HepG2 (cell line): ENCODE results near the gene PPP1R14D. TPM values are rescaled to one million over a fixed set of nuclear protein-coding genes. Genes with fewer than 3 reads are reported as not detected.

ENCODE experiments used
- ATAC-seq: fragments of 200-7000 bp; cut with Tn5 transposase; 3 replicates; pipeline ENCODE4 v1.9.1; 2020; ENCODE audit warnings: mild to moderate bottlenecking, moderate library complexity
- BruUV-seq: library from RNA; stranded (reverse); fragments of 400-500 nt; replicated peaks from 2 replicates; lab custom pipeline; 2021; lab: Mats Ljungman, UMichigan
- CTCF ChIA-PET: fragments of 300-600 bp; formaldehyde crosslinking; extraction: SDS; loops from one replicate; lab custom pipeline; 2021; ENCODE audit warnings: low total read pairs, inconsistent platforms, low intra/inter-chr PET ratio; lab: Yijun Ruan, JAX
- POLR2A ChIA-PET: fragments of 350-600 bp; sonication (Branson Sonifier 250); formaldehyde crosslinking; loops from one replicate; lab custom pipeline; 2020; ENCODE audit warnings: antibody characterized with exemption, inconsistent platforms; lab: Yijun Ruan, JAX
- DNase-seq: peaks from one replicate; pipeline ENCODE4 v3.0.0-alpha.2; 2015; ENCODE audit warnings: low spot score
- FAIRE-seq: peaks from 3 replicates; lab custom pipeline; 2011; peaks lifted over from hg19 to GRCh38; lab: Jason Lieb, UNC
- H2AFZ ChIP-seq: one replicate; pipeline ENCODE4 v1.6.1; 2011; ENCODE audit warnings: low read length, inconsistent platforms
- H3K27ac ChIP-seq: fragments of 300-600 bp; 3 replicates; pipeline ENCODE4 v1.8.0; 2011; ENCODE audit warnings: mixed run types, mild to moderate bottlenecking, mixed read lengths, low read length, inconsistent platforms; ENCODE audit not compliant: insufficient read depth; ENCODE audit errors: extremely low read length
- H3K27me3 ChIP-seq, 2 experiments: fragments of 200-600 bp in 1 of 2; 2 replicates in 1 of 2; 3 replicates in 1 of 2; pipeline versions ENCODE4 v1.6.0 to v1.8.0; 2011; ENCODE audit warnings: low read length in 2 of 2, mild to moderate bottlenecking in 2 of 2, moderate library complexity in 2 of 2, inconsistent platforms in 1 of 2; ENCODE audit not compliant: insufficient read depth in 2 of 2, control insufficient read depth in 1 of 2
- H3K36me3 ChIP-seq, 2 experiments: fragments of 200-600 bp in 1 of 2; replicated peaks in 1 of 2; 2 replicates in 1 of 2; 3 replicates in 1 of 2; pipeline versions ENCODE4 v1.5.1 to v1.8.0; 2011; ENCODE audit warnings: low read length in 2 of 2, inconsistent platforms in 1 of 2; ENCODE audit not compliant: insufficient read depth in 2 of 2, control insufficient read depth in 1 of 2
- H3K4me1 ChIP-seq: 2 replicates; pipeline ENCODE4 v1.5.1; 2012; ENCODE audit warnings: low read length, inconsistent platforms; ENCODE audit not compliant: insufficient read depth
- H3K4me2 ChIP-seq: 2 replicates; pipeline ENCODE4 v1.6.0; 2011; ENCODE audit warnings: low read depth, low read length, inconsistent platforms
- H3K4me3 ChIP-seq, 3 experiments: fragments of 200-600 bp in 1 of 3; sonication (generic), shearing (Covaris generic) in 1 of 3; replicated peaks in 1 of 3; 2 replicates each; pipeline ENCODE4 v1.5.1; 2011 to 2016; ENCODE audit warnings: low read length in 3 of 3, inconsistent platforms in 2 of 3, low read depth in 2 of 3, mild to moderate bottlenecking in 2 of 3, control low read depth in 1 of 3, mixed read lengths in 1 of 3; ENCODE audit not compliant: insufficient read depth in 1 of 3
- H3K79me2 ChIP-seq: one replicate; pipeline ENCODE4 v1.6.1; 2011; ENCODE audit warnings: low read length, inconsistent platforms; ENCODE audit not compliant: insufficient read depth
- H3K9ac ChIP-seq: 2 replicates; pipeline ENCODE4 v1.6.0; 2011; ENCODE audit warnings: mild to moderate bottlenecking, low read depth, low read length, inconsistent platforms; ENCODE audit not compliant: insufficient read depth
- H3K9me3 ChIP-seq: 2 replicates; pipeline ENCODE4 v1.5.1; 2012; ENCODE audit warnings: mild to moderate bottlenecking, low read length
- H4K20me1 ChIP-seq: 2 replicates; pipeline ENCODE4 v1.6.0; 2011; ENCODE audit warnings: inconsistent platforms, mild to moderate bottlenecking, low read length, moderate library complexity; ENCODE audit not compliant: insufficient read depth
- CBX5 ChIP-seq: sonication (generic); formaldehyde crosslinking; IDR thresholded peaks from 2 replicates; pipeline ENCODE4 v1.4.0; 2020; ENCODE audit warnings: missing genetic modification reagents, borderline replicate concordance
- CHD2 ChIP-seq: IDR thresholded peaks from 2 replicates; pipeline ENCODE4 v1.6.1; 2011; ENCODE audit warnings: low read depth, low read length, improper control_type of control experiment
- EEA1 ChIP-seq: sonication (generic); formaldehyde crosslinking; IDR thresholded peaks from 2 replicates; pipeline ENCODE4 v1.5.1; 2020; ENCODE audit warnings: mild to moderate bottlenecking, missing genetic modification reagents, borderline replicate concordance
- HDAC2 ChIP-seq: sonication (generic); formaldehyde crosslinking; IDR thresholded peaks from 2 replicates; pipeline ENCODE4 v1.4.0; 2020; ENCODE audit warnings: missing genetic modification reagents
- MAFF ChIP-seq: IDR thresholded peaks from 2 replicates; pipeline ENCODE4 v1.6.1; 2011; ENCODE audit warnings: low read depth, low read length, improper control_type of control experiment
- MAFK ChIP-seq, 2 experiments: IDR thresholded peaks in 1 of 2; conservative IDR thresholded peaks in 1 of 2; 2 replicates each; pipeline ENCODE4 v1.6.1; 2011; ENCODE audit warnings: improper control_type of control experiment in 2 of 2, low read length in 2 of 2
- PAWR ChIP-seq: sonication (generic); formaldehyde crosslinking; IDR thresholded peaks from 2 replicates; pipeline ENCODE4 v1.4.0; 2020; ENCODE audit warnings: missing genetic modification reagents, mild to moderate bottlenecking, borderline replicate concordance
- SRSF4 ChIP-seq: fragments of 200-400 bp; formaldehyde crosslinking; IDR thresholded peaks from one replicate; pipeline ENCODE4 v1.6.1; 2018; ENCODE audit warnings: mild to moderate bottlenecking, low read depth, low read length, moderate library complexity; ENCODE audit not compliant: poor library complexity, severe bottlenecking
- TBL1XR1 ChIP-seq: fragments of 150-350 bp; IDR thresholded peaks from 2 replicates; pipeline ENCODE4 v1.6.1; 2014; ENCODE audit warnings: borderline replicate concordance, low read length; ENCODE audit not compliant: partially characterized antibody
- TCF12 ChIP-seq, 2 experiments: fragments of 450-650 bp in 1 of 2; sonication (generic) in 1 of 2; formaldehyde crosslinking in 1 of 2; IDR thresholded peaks; 2 replicates each; pipeline versions ENCODE4 v1.6.1 to v1.8.0; 2017 to 2022; ENCODE audit warnings: antibody characterized with exemption in 1 of 2, mild to moderate bottlenecking in 1 of 2, missing genetic modification reagents in 1 of 2, moderate library complexity in 1 of 2
- TRIM24 ChIP-seq: sonication (generic); formaldehyde crosslinking; IDR thresholded peaks from 2 replicates; pipeline ENCODE4 v1.8.0; 2022; ENCODE audit warnings: mild to moderate bottlenecking, missing genetic modification reagents
- ZSCAN30 ChIP-seq: sonication (generic); formaldehyde crosslinking; IDR thresholded peaks from 2 replicates; pipeline ENCODE4 v1.5.0; 2020; ENCODE audit warnings: mild to moderate bottlenecking, missing genetic modification reagents
- WGBS: methylation state at CpG from one replicate; pipeline ENCODE4 v1.1.6; 2017; ENCODE audit warnings: low lambda C conversion rate; 5-methylcytosine and 5-hydroxymethylcytosine counted together
- in situ Hi-C: cut with HindIII; loops from 2 replicates; pipeline ENCODE4 v1.10.0; 2017; ENCODE audit warnings: low pct_unique_long_range_greater_than_20kb; ENCODE audit not compliant: extremely low pct_ligation_motif_present
- intact Hi-C: fragments of 100-400 bp; cut with micrococcal nuclease; formaldehyde crosslinking; loops from one replicate; pipeline ENCODE4 v1.10.0; 2022; ENCODE audit not compliant: unreplicated experiment
- polyA plus RNA-seq, 8 experiments: library from polyadenylated mRNA; depleted of rRNA in 3 of 8; stranded (reverse) in 7 of 8; unstranded in 1 of 8; fragments of >200 nt; fragmentation: Illumina TruSeq in 4 of 8; extraction: Trizol in 4 of 8; gene quantifications; 2 replicates each; pipeline versions ENCODE4 v1.2.1 to v1.2.3, GENCODE V29; 2011 to 2016; ENCODE audit warnings: low read depth in 4 of 8, missing spikeins in 1 of 8, mixed read lengths in 1 of 8; ENCODE audit not compliant: insufficient read depth in 1 of 8
- total RNA-seq, 5 experiments: library from RNA; depleted of rRNA; stranded (reverse); fragments of >200 nt; fragmentation: Illumina TruSeq; extraction: Trizol; gene quantifications; 2 replicates each; pipeline ENCODE4 v1.2.3, GENCODE V29; 2016; ENCODE audit warnings: low read depth in 1 of 5
- TF ChIP-seq, protein P1 (sequence below): sonication (generic); formaldehyde crosslinking; IDR thresholded peaks from 2 replicates; pipeline ENCODE4 v1.5.0; 2020; ENCODE audit warnings: missing genetic modification reagents, mild to moderate bottlenecking, borderline replicate concordance
- TF ChIP-seq, protein P2 (sequence below): IDR thresholded peaks from 2 replicates; pipeline ENCODE4 v1.4.0; 2020; ENCODE audit warnings: mild to moderate bottlenecking, missing genetic modification reagents
- TF ChIP-seq, protein P3 (sequence below): sonication (generic); formaldehyde crosslinking; IDR thresholded peaks from 2 replicates; pipeline ENCODE4 v1.8.1; 2023; ENCODE audit warnings: mild to moderate bottlenecking, missing genetic modification reagents
- TF ChIP-seq, protein P4 (sequence below): IDR thresholded peaks from 2 replicates; pipeline ENCODE4 v1.6.1; 2016; ENCODE audit warnings: low read depth

The PPP1R14D gene
- total and polyA plus RNA-seq, 2 of the 13 experiments (the other 11 are each of a cell fraction or from before 2014, with no cell fraction given), result 0.53 to 0.55 TPM

DNA sequence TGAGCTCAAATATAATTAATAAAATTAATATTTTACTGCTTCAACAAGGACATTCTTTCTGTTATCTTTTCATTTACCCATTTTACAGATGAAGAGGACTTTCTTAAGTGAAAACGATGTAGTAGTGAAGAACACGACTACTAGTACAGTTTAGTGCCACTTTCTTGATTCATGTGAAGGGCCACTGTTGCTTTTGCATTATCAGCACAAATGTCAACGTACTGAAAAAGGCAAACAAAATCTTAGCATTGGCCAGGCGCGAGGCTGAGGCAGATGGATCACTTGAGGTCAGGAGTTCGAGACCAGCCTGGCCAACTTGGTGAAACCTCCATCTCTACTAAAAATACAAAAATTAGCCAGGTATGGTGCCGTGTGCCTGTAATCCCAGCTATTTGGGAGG is 9.5 kb downstream of the PPP1R14D start:
- no peaks in the 10 kb centered on the region for H3K79me2 ChIP-seq
- H4K20me1 ChIP-seq, result no peaks in the 10 kb centered on the region
- no peak overlapping the region for H3K9ac ChIP-seq
- no peaks in the 10 kb centered on the region for H3K9me3 ChIP-seq
- TF ChIP-seq, protein P1, sequence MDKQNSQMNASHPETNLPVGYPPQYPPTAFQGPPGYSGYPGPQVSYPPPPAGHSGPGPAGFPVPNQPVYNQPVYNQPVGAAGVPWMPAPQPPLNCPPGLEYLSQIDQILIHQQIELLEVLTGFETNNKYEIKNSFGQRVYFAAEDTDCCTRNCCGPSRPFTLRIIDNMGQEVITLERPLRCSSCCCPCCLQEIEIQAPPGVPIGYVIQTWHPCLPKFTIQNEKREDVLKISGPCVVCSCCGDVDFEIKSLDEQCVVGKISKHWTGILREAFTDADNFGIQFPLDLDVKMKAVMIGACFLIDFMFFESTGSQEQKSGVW (CRISPR knock-in tag), result no peak
- TF ChIP-seq MAFK (conservative IDR thresholded peaks at IDR 0.05 in 1 of 2, IDR thresholded peaks at IDR 0.05 in 1 of 2; ENCODE audit: low read length in 2 of 2), result peak; percentile 77 to 83
- no peak for TF ChIP-seq CBX5
- TF ChIP-seq, protein P2, sequence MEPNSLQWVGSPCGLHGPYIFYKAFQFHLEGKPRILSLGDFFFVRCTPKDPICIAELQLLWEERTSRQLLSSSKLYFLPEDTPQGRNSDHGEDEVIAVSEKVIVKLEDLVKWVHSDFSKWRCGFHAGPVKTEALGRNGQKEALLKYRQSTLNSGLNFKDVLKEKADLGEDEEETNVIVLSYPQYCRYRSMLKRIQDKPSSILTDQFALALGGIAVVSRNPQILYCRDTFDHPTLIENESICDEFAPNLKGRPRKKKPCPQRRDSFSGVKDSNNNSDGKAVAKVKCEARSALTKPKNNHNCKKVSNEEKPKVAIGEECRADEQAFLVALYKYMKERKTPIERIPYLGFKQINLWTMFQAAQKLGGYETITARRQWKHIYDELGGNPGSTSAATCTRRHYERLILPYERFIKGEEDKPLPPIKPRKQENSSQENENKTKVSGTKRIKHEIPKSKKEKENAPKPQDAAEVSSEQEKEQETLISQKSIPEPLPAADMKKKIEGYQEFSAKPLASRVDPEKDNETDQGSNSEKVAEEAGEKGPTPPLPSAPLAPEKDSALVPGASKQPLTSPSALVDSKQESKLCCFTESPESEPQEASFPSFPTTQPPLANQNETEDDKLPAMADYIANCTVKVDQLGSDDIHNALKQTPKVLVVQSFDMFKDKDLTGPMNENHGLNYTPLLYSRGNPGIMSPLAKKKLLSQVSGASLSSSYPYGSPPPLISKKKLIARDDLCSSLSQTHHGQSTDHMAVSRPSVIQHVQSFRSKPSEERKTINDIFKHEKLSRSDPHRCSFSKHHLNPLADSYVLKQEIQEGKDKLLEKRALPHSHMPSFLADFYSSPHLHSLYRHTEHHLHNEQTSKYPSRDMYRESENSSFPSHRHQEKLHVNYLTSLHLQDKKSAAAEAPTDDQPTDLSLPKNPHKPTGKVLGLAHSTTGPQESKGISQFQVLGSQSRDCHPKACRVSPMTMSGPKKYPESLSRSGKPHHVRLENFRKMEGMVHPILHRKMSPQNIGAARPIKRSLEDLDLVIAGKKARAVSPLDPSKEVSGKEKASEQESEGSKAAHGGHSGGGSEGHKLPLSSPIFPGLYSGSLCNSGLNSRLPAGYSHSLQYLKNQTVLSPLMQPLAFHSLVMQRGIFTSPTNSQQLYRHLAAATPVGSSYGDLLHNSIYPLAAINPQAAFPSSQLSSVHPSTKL (CRISPR knock-in tag), result no peak
- TF ChIP-seq MAFF, result peak; percentile 69
- TF ChIP-seq HDAC2, result no peak
- TF ChIP-seq PAWR (CRISPR knock-in tag), result no peak
- no peak for TF ChIP-seq TCF12 (IDR thresholded peaks at IDR 0.05)
- no peak for TF ChIP-seq TCF12 (CRISPR knock-in tag; IDR thresholded peaks at IDR 0.05)
- TF ChIP-seq TRIM24 (CRISPR knock-in tag), result no peak
- no peak for TF ChIP-seq TBL1XR1
- no peak for TF ChIP-seq SRSF4
- TF ChIP-seq, protein P3, sequence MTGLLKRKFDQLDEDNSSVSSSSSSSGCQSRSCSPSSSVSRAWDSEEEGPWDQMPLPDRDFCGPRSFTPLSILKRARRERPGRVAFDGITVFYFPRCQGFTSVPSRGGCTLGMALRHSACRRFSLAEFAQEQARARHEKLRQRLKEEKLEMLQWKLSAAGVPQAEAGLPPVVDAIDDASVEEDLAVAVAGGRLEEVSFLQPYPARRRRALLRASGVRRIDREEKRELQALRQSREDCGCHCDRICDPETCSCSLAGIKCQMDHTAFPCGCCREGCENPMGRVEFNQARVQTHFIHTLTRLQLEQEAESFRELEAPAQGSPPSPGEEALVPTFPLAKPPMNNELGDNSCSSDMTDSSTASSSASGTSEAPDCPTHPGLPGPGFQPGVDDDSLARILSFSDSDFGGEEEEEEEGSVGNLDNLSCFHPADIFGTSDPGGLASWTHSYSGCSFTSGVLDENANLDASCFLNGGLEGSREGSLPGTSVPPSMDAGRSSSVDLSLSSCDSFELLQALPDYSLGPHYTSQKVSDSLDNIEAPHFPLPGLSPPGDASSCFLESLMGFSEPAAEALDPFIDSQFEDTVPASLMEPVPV (CRISPR knock-in tag), result no peak
- no peak for TF ChIP-seq ZSCAN30
- TF ChIP-seq CHD2, result no peak
- TF ChIP-seq, protein P4, sequence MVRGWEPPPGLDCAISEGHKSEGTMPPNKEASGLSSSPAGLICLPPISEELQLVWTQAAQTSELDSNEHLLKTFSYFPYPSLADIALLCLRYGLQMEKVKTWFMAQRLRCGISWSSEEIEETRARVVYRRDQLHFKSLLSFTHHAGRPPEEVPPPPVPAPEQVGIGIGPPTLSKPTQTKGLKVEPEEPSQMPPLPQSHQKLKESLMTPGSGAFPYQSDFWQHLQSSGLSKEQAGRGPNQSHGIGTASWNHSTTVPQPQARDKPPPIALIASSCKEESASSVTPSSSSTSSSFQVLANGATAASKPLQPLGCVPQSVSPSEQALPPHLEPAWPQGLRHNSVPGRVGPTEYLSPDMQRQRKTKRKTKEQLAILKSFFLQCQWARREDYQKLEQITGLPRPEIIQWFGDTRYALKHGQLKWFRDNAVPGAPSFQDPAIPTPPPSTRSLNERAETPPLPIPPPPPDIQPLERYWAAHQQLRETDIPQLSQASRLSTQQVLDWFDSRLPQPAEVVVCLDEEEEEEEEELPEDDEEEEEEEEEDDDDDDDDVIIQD (CRISPR knock-in tag), result no peak
- TF ChIP-seq EEA1 (CRISPR knock-in tag), result no peak
- H3K36me3 ChIP-seq, result 0 out of 5 replicates have a peak, but pooled peaks cover 0 to 1% of the 10 kb centered on the region in 2 experiments
- intact Hi-C loops (no loop called here), in situ Hi-C loops (no loop called here)
- no peaks in the 10 kb centered on the region for H3K27me3 ChIP-seq
- BruUV-seq, result no TSS peak
- no peak overlapping the region for H3K27ac ChIP-seq
- no peak for DNase-seq
- H3K4me3 ChIP-seq, result no peak overlapping the region
- H3K4me1 ChIP-seq, result peaks cover 11% of the 10 kb centered on the region
- ChIA-PET CTCF (no interaction called here), POLR2A (interaction anchor here (1.0 kb wide), 1 partner anchor 124 kb away, joined by 3 read pairs; the partner anchor contains the start of gene RAD51)
- ATAC-seq, result no peak
- H2AFZ ChIP-seq, result no peak overlapping the region
- no peak overlapping the region for H3K4me2 ChIP-seq
- no peak for FAIRE-seq
- 47% methylated on average over 7 of the region's 7 CpGs for WGBS
